Myocyte (in vitro differentiated cells): ENCODE data around the gene RIPK1. TPM values are rescaled to one million over a fixed set of nuclear protein-coding genes. Genes with fewer than 3 reads are reported as not detected.
"Not testable (repeated sequence)": the region's sequence is repeated elsewhere in the genome, so short reads cannot be mapped to it uniquely, and the experiment has no call there.

Experiments
- DNase-seq: peaks from one replicate; pipeline ENCODE4 v3.0.0-alpha.2; 2012; ENCODE audit warnings: low read depth
- polyA plus RNA-seq: library from polyadenylated mRNA; unstranded; fragments of >200 nt; gene quantifications from one replicate; pipeline ENCODE4 v1.2.1, GENCODE V29; 2012; ENCODE audit warnings: missing spikeins
- total RNA-seq: library from RNA; depleted of rRNA; stranded (reverse); fragments of >200 nt; gene quantifications from 2 replicates; pipeline ENCODE4 v1.2.3, GENCODE V29; 2014

The RIPK1 gene
- total RNA-seq: 8.9 and 9.8 TPM in 2 replicates
- polyA plus RNA-seq: 11.9 TPM

GRCh38 chr6:3068329-3069214 lies at the start of gene RIPK1:
Gene RIPK1 (plus strand): TSS chr6:3068494. CDS start chr6:3076824, 8,330 bp downstream.
- peak; percentile 90 for DNase-seq

GRCh38 chr6:3019065-3019464 lies 49.2 kb upstream of the RIPK1 start:
- DNase-seq: no peak

DNA sequence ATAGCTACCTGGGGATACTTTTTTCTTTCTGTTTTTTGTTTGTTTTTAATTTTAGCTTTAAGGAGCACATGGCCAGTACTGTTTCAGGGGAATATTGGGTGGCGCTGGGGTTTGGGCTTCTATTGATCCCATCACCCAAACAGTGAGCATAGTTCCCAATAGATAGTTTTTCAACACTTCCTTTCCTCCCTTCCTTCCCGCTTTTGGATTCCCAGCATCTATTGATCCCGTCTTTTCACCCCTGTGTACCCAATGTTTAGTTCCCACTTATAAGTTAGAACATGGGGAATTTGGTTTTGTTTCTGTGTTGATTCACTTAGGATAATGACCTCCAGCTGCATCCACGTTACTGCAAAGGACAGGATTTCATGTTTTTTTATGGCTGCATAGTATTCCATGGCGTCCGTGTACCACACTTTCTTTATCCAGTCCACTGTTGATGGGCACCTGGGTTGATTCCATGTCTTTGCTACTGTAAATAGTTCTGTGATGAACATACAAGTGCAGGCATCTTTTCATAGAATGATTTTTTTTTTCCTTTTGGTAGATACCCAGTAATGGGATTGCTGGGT lies 48.5 kb upstream of the RIPK1 start:
- DNase-seq: no peak

DNA sequence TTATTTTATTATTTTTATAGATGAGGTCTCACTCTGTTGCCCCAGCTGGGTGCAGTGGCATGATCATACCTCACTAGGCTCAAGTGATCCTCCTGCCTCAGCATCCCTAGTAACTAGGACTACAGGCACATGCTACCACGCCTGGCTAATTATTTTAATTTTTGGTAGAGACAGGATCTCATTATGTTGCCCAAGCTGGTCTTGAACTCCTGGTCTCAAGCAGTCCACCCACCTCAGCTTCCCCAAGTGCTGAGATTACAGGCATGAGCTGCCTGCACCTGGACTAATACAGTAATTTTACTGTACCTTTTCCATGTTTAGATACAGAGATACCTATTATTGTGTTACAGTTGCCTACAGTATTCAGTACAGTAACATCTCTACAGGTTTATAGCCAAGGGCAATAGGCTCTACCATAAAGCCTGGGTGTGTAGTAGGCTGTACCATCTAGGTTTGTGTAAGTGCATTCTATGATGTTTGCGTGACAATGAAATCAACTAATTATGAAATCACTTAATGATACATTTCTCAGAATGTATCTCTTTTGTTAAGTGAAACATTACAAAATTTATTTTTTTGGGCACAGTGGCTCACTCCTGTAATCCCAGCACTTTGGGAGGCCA lies 47.2 kb upstream of the RIPK1 start:
- DNase-seq: not testable (repeated sequence)

- no peak for DNase-seq
Observed at GRCh38 chr6:3022765-3023662, 45.3 kb upstream of the RIPK1 start.

DNA sequence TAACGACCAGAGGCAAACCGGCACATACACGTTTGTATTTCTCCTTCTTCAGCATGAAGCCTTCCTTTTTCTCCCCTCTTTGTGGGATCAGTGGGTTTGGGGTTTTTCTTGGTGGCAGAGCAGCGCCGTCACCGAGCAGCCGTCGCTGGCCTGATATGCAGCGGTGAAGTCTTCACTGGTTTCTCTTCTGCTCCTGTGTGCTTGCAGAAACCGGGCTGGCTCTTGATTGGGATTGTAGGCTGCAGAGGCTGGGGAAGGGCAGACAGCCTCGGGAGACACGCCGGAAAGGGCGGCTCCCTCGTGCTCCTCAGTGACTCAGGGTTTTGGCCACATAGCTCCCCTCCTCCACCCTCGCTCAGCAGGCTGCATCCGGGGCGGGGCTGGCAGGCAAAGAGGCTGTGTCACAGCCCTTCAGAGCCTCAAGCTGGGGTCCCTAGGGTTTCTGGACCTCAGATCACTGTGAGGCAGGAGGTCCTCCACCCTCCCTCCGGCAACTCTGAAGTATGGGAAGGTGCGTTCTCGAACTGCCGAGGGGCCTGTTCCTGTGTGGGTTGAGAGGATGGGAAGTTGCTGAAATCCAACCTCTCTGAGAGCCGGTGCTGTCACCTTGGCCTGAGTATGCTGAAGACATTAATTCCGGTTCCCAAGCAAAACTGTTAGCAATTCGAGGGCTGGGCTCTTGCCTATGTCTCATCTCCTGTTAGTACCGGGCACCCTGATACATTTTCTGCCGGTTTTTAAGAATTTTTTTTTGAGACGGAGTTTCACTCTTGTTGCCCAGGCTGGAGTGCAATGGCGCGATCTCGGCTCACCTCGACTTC lies 44.4 kb upstream of the RIPK1 start:
- peak; percentile 88 for DNase-seq

DNA sequence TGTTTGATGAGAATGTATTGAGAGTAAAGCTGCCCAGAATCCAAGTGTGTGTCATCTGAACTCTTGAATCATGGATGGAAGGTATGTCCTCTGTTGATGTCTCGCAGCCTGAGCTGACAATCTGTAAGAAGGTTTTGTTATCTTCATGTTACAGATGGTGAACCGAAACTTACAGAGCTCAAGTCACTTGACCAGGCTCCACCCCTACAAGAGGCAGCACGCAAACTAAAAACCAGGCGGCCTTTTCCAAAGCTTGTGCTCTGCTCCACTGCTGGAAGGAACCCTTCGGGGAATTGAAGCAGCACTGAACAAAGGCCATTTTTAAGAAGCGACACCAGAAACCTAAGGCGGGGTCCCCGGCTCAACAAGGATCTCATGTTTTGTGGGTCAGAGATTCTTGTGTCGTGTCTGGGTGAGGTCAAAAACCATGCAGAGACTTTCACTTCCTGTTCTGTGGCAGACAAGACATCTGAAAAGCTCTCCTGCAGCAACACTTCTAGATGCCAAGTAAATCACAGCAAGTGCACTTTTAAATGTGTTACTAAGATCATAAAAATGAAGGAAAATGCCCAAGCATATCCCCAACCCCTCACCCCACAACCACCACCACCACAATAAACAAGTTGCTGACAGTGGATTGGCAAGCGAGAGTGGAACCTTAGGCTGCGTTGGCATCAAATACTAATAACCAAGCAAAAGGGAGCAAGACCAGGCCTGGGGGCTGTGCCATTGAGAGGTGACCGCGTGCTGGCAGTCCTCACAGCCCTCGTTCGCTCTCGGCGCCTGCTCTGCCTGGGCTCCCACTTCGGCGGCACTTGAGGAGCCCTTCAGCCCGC lies 41.3 kb upstream of the RIPK1 start:
- peak; percentile 20 for DNase-seq

GRCh38 chr6:3028156-3028555 lies 40.1 kb upstream of the RIPK1 start:
- not testable (repeated sequence) for DNase-seq

DNA sequence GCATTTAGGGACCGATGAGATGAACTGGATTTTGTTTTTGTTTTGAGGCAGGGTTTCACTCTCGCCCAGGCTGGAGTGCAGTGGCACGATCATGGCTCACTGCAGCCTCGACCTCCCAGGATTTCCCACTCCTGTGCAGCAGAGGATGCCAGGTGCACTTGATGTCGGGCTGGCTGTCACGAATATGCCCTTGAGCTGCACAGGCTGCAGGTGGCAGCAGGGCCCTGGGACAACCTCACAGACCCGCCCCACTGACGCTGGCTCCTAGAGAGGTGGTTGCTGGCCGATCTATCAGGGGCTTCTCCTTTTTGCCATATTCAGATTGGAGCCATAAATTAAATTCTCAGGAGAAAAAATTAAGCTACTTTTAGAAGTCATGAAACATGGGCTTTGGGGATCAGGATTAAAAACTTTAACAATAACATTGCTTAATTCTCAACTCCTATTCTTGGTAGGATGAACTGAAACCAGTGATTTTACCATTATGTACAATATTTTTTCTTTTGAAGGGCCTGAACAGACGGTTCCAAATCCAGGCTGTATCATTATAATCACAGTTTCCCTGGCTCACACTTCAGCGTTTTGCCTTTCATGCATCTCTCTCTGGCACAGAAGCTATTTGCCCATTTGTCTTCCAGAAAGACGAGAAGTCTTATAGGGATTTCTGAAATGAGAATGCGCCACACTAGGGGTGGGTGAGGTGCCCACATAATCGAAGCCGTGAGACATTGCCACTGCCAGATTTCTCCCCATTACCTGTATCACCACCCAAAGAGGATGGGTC lies 36.2 kb upstream of the RIPK1 start:
- DNase-seq: no peak

DNA sequence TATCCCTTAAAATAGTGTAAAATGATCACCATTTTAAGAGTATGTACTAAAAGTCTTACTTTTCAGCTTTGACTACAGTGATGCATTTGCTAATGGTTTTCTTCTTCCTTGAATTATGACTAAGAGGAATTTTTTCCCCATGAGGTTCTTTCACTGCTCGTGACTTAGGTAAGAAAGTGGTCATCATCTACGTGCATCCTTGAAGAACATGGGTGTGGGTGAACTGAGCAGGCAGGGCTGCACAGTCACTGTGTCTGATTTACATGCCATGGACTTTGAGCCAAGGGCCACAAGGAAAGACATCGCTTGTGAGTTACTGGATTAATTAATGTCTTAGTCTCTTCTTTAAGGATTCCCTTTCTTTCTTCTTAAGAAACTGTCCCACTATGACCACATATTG lies 35.3 kb upstream of the RIPK1 start:
- DNase-seq: no peak

DNA sequence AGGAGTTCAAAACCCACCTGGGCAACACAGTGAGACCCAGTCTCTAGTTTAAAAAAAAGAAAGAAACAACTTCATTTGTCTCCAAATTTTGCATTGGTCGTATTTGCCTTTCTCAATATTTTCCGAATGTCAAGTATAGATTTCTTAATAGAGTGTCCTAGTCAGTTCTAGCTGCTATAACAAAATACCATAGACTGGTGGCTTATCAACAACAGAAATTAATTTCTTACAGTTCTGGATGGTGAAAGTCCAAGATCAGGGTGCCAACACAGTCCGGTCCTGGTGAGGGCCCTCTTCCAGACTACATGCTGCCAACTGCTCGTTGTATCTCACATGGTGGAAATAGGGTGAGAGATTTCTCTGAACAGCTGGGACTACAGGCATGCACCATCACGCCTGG lies 34.6 kb upstream of the RIPK1 start:
- DNase-seq: no peak

DNA sequence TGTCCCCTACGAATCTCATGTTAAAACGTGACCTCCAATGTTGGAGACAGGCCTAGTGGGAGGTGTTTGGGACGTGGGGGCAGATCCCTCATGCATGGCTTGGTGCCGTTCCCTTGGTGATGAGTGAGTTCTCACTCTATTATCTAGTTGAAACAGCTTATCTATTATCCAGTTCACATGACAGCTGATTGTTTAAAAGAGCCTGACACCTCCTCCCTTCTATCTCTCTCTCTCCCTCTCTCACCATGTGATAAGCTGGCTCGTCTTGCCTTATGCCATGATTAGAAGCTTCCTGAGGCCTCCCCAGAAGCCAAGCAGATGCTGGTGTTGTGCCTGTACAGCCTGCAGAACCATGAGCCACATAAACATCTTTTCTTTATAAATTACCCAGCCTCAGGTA lies 32.9 kb upstream of the RIPK1 start:
- no peak for DNase-seq

DNA sequence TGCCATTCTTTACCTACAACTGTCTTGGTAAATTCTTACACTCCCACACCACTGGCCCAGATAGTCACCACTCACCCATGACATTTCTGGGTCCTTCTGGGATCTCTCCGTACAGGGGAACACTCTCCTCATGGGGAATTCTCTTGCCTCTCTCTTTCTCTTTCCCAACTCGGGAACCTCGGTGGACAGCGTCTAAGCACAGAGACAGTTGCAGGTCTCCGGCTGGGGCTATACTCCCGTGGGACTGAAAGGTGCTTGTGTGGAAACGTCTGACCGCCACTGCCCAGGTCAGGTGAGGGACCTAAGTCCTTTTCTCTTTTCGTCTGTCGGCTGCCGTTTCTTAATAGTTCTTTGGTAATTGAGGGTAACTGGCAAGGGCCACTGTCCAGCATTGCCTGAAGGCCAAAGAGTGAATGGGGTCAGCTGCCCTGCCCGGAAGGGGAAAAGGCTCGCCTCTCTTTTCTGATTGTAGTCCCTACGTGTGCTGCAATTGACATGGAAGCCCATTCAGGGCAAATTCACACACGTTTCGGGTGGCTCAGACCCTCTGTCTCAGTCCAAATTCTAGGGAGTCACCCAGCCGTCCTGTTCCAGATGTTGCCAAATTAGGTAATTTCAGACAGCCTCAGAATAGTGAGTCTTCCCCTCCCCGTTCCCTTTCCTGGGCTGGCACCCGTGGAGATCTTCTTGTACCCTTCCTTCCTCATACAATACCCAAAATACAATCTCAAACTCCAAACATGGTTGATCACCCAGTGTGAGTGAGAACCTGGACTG lies 31.2 kb upstream of the RIPK1 start:
- no peak for DNase-seq

GRCh38 chr6:3037638-3038365 lies 30.5 kb upstream of the RIPK1 start:
- no peak for DNase-seq

- no peak for DNase-seq
Observed at GRCh38 chr6:3039384-3039783, 28.9 kb upstream of the RIPK1 start.

GRCh38 chr6:3041147-3041546 lies 27.1 kb upstream of the RIPK1 start:
- no peak for DNase-seq

DNA sequence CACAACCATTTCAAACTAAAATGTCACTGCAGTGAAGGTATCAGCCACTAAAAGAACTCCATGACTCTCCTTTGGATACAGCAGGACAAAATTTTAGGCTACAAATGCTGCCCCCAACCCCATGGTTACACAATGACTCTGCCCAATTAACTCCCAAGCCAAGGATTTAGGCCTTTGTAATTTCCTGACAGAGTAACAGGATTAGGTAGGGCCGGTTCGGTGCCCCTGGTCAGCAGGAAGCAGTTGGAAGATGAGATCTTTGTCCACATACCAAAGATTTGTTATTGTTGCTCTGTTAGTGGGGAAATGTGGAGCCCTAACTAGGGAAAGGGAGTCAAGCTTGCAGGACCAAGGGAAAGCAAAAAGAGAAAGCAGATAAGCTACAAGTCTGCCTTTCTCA lies 26.7 kb upstream of the RIPK1 start:
- DNase-seq: no peak
